HepG2 (cell line): ENCODE results near the gene POLR1F. TPM values are rescaled to one million over a fixed set of nuclear protein-coding genes. Genes with fewer than 3 reads are reported as not detected.
A peak's percentile ranks its signal among the peaks of the same experiment; 100 is the strongest.

ENCODE experiments used
- CHD4 ChIP-seq: fragments of 200-600 bp; sonication (generic); IDR thresholded peaks from 2 replicates; pipeline ENCODE4 v1.7.0; 2017; ENCODE audit warnings: mild to moderate bottlenecking, low read length, borderline replicate concordance
- EHMT2 ChIP-seq: fragments of 200-600 bp; sonication (generic); IDR thresholded peaks from 2 replicates; pipeline ENCODE4 v1.7.0; 2017; ENCODE audit warnings: antibody characterized with exemption, low read depth, low read length, borderline replicate concordance
- HNRNPK ChIP-seq: fragments of 200-400 bp; formaldehyde crosslinking; IDR thresholded peaks from 2 replicates; pipeline ENCODE4 v1.6.1; 2018; ENCODE audit warnings: low read length, low read depth, moderate library complexity, mild to moderate bottlenecking; ENCODE audit not compliant: poor library complexity, severe bottlenecking
- KDM5A ChIP-seq: fragments of 200-600 bp; sonication (generic); IDR thresholded peaks from 2 replicates; pipeline ENCODE4 v1.7.0; 2018; ENCODE audit warnings: antibody characterized with exemption, mild to moderate bottlenecking, low read length, borderline replicate concordance
- NR2C2 ChIP-seq: sonication (generic); formaldehyde crosslinking; IDR thresholded peaks from 2 replicates; pipeline ENCODE4 v1.4.0; 2020; ENCODE audit warnings: missing genetic modification reagents, mild to moderate bottlenecking, moderate library complexity, borderline replicate concordance
- POGK ChIP-seq: sonication (generic); formaldehyde crosslinking; conservative IDR thresholded peaks from 2 replicates; pipeline ENCODE4 v1.8.0; 2022; ENCODE audit warnings: mild to moderate bottlenecking, moderate library complexity, missing genetic modification reagents
- REST ChIP-seq, 2 experiments: IDR thresholded peaks; 2 replicates each; pipeline ENCODE4 v1.6.1; 2011 to 2012; ENCODE audit warnings: low read length in 2 of 2, borderline replicate concordance in 1 of 2, low read depth in 1 of 2, mild to moderate bottlenecking in 1 of 2, moderate library complexity in 1 of 2
- TFDP1 ChIP-seq: IDR thresholded peaks from 2 replicates; pipeline ENCODE4 v1.6.1; 2016; ENCODE audit warnings: missing compliant biosample characterization, missing genetic modification reagents, borderline replicate concordance
- ZNF280D ChIP-seq: sonication (generic); formaldehyde crosslinking; IDR thresholded peaks from 2 replicates; pipeline ENCODE4 v1.5.1; 2020; ENCODE audit warnings: mild to moderate bottlenecking, missing genetic modification reagents
- ZNF354B ChIP-seq: sonication (generic); formaldehyde crosslinking; IDR thresholded peaks from 2 replicates; pipeline ENCODE4 v1.8.0; 2022; ENCODE audit warnings: mild to moderate bottlenecking, missing genetic modification reagents
- ZNF367 ChIP-seq: sonication (generic); formaldehyde crosslinking; IDR thresholded peaks from 2 replicates; pipeline ENCODE4 v1.4.0; 2020; ENCODE audit warnings: missing genetic modification reagents, borderline replicate concordance
- ZNF432 ChIP-seq: sonication (generic); formaldehyde crosslinking; IDR thresholded peaks from 2 replicates; pipeline ENCODE4 v1.5.0; 2020; ENCODE audit warnings: missing genetic modification reagents, mild to moderate bottlenecking, borderline replicate concordance
- ZNF768 ChIP-seq: sonication (generic); formaldehyde crosslinking; IDR thresholded peaks from 2 replicates; pipeline ENCODE4 v1.4.0; 2020; ENCODE audit warnings: missing genetic modification reagents
- ZUFSP ChIP-seq: sonication (generic); formaldehyde crosslinking; IDR thresholded peaks from 2 replicates; pipeline ENCODE4 v1.9.0; 2021; ENCODE audit warnings: missing genetic modification reagents, mild to moderate bottlenecking, borderline replicate concordance
- polyA plus RNA-seq, 8 experiments: library from polyadenylated mRNA; depleted of rRNA in 3 of 8; stranded (reverse) in 7 of 8; unstranded in 1 of 8; fragments of >200 nt; fragmentation: Illumina TruSeq in 4 of 8; extraction: Trizol in 4 of 8; gene quantifications; 2 replicates each; pipeline versions ENCODE4 v1.2.1 to v1.2.3, GENCODE V29; 2011 to 2016; ENCODE audit warnings: low read depth in 4 of 8, missing spikeins in 1 of 8, mixed read lengths in 1 of 8; ENCODE audit not compliant: insufficient read depth in 1 of 8
- total RNA-seq, 5 experiments: library from RNA; depleted of rRNA; stranded (reverse); fragments of >200 nt; fragmentation: Illumina TruSeq; extraction: Trizol; gene quantifications; 2 replicates each; pipeline ENCODE4 v1.2.3, GENCODE V29; 2016; ENCODE audit warnings: low read depth in 1 of 5

Gene POLR1F
- total and polyA plus RNA-seq, 2 of the 13 experiments (the other 11 are each of a cell fraction or from before 2014, with no cell fraction given): 8.0 to 14.9 TPM

GRCh38 chr7:19709249-19709578 lies 377 bp upstream of the POLR1F start (continued):
- no peak for TF ChIP-seq ZNF432 (CRISPR knock-in tag)
- no peak for TF ChIP-seq TFDP1
- no peak for TF ChIP-seq REST (IDR thresholded peaks at IDR 0.05; ENCODE audit: borderline replicate concordance in 1 of 2, low read depth in 1 of 2, low read length in 2 of 2)
- TF ChIP-seq ZNF768: no peak
- no peak for TF ChIP-seq KDM5A
- no peak for TF ChIP-seq HNRNPK
- no peak for TF ChIP-seq ZUFSP (CRISPR knock-in tag)
- TF ChIP-seq CHD4: no peak
- TF ChIP-seq EHMT2: peak; percentile 42; the same call in 1 of the 2 replicates
- no peak for TF ChIP-seq ZNF280D (CRISPR knock-in tag)
- 0 out of 2 replicates have a peak, but pooled peaks have one; percentile 4 for TF ChIP-seq NR2C2
- 0 out of 2 replicates have a peak, but pooled peaks have one; percentile 5 for TF ChIP-seq POGK
- TF ChIP-seq ZNF367 (CRISPR knock-in tag): no peak
- no peak for TF ChIP-seq ZNF354B (CRISPR knock-in tag)
